ENCODE results near the gene NKTR. TPM values are rescaled to one million over a fixed set of nuclear protein-coding genes. Genes with fewer than 3 reads are reported as not detected.
A peak's percentile ranks its signal among the peaks of the same experiment; 100 is the strongest.

The NKTR gene
- total and polyA plus RNA-seq, 9 of the 15 experiments (the other 6 are each of a cell fraction or from before 2014, with no cell fraction given): 19.7 to 123 (median 92.6) TPM

GRCh38 chr3:42581709-42582473 lies 18.6 kb upstream of the NKTR start, which contains the start of gene SEC22C (continued):
- TF ChIP-seq, protein P1, sequence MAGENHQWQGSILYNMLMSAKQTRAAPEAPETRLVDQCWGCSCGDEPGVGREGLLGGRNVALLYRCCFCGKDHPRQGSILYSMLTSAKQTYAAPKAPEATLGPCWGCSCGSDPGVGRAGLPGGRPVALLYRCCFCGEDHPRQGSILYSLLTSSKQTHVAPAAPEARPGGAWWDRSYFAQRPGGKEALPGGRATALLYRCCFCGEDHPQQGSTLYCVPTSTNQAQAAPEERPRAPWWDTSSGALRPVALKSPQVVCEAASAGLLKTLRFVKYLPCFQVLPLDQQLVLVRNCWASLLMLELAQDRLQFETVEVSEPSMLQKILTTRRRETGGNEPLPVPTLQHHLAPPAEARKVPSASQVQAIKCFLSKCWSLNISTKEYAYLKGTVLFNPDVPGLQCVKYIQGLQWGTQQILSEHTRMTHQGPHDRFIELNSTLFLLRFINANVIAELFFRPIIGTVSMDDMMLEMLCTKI (IDR thresholded peaks at IDR 0.05; ENCODE audit: partially characterized antibody): no peak
- no peak for TF ChIP-seq HNRNPUL1 (IDR thresholded peaks at IDR 0.05; ENCODE audit: low read length)
- peak; percentile 78 for TF ChIP-seq PML (IDR thresholded peaks at IDR 0.05; ENCODE audit: low read length)
- TF ChIP-seq ZNF79 (CRISPR knock-in tag; IDR thresholded peaks at IDR 0.05; ENCODE audit: low read depth): no peak
- no peak for TF ChIP-seq ZNF445 (CRISPR knock-in tag; IDR thresholded peaks at IDR 0.05; ENCODE audit: low read depth)
- no peak for TF ChIP-seq KDM4B (IDR thresholded peaks at IDR 0.05; ENCODE audit: borderline replicate concordance in 2 of 2, low read depth in 1 of 2)
- peak; percentile 70 for TF ChIP-seq NCOR1 (IDR thresholded peaks at IDR 0.05)
- TF ChIP-seq POLR2B (IDR thresholded peaks at IDR 0.05; ENCODE audit: low read depth, partially characterized antibody): peak; percentile 82
- no peak; the same call in 1 of the 2 replicates for TF ChIP-seq ZBTB17 (CRISPR knock-in tag; IDR thresholded peaks at IDR 0.05)
- no peak for TF ChIP-seq BACH1 (tag; IDR thresholded peaks at IDR 0.05)
- TF ChIP-seq GTF2F1 (IDR thresholded peaks at IDR 0.05; ENCODE audit: low read depth, low read length): peak; percentile 77
- no peak for TF ChIP-seq PPARD (CRISPR knock-in tag; IDR thresholded peaks at IDR 0.05)
- no peak for TF ChIP-seq SRSF9 (IDR thresholded peaks at IDR 0.05; ENCODE audit: borderline replicate concordance, low read depth, low read length)
- peak; percentile 50; the same call in 1 of the 2 replicates for TF ChIP-seq MXI1 (IDR thresholded peaks at IDR 0.05; ENCODE audit: low read depth, low read length)
- no peak for TF ChIP-seq ATF1 (CRISPR knock-in tag; IDR thresholded peaks at IDR 0.05)
- TF ChIP-seq ATF1 (tag; IDR thresholded peaks at IDR 0.05): peak; percentile 97
- TF ChIP-seq MTA1 (IDR thresholded peaks at IDR 0.05; ENCODE audit: borderline replicate concordance): no peak
- TF ChIP-seq BCL6 (CRISPR knock-in tag; IDR thresholded peaks at IDR 0.05): no peak
- TF ChIP-seq, protein P2, sequence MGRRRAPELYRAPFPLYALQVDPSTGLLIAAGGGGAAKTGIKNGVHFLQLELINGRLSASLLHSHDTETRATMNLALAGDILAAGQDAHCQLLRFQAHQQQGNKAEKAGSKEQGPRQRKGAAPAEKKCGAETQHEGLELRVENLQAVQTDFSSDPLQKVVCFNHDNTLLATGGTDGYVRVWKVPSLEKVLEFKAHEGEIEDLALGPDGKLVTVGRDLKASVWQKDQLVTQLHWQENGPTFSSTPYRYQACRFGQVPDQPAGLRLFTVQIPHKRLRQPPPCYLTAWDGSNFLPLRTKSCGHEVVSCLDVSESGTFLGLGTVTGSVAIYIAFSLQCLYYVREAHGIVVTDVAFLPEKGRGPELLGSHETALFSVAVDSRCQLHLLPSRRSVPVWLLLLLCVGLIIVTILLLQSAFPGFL (CRISPR knock-in tag; IDR thresholded peaks at IDR 0.05): 0 out of 2 replicates have a peak, but pooled peaks have one; percentile 56
- peak; percentile 52 for TF ChIP-seq SAP30 (IDR thresholded peaks at IDR 0.05; ENCODE audit: borderline replicate concordance, insufficient read depth, low read depth, low read length, poor library complexity, severe bottlenecking)
- TF ChIP-seq HNRNPK (IDR thresholded peaks at IDR 0.05; ENCODE audit: low read depth, low read length, poor library complexity, severe bottlenecking): no peak
- peak; percentile 93 for TF ChIP-seq BHLHE40 (IDR thresholded peaks at IDR 0.05; ENCODE audit: low read length)
- TF ChIP-seq ZNF143 (CRISPR knock-in tag; IDR thresholded peaks at IDR 0.05): no peak; the same call in 1 of the 2 replicates
- TF ChIP-seq, protein P3, sequence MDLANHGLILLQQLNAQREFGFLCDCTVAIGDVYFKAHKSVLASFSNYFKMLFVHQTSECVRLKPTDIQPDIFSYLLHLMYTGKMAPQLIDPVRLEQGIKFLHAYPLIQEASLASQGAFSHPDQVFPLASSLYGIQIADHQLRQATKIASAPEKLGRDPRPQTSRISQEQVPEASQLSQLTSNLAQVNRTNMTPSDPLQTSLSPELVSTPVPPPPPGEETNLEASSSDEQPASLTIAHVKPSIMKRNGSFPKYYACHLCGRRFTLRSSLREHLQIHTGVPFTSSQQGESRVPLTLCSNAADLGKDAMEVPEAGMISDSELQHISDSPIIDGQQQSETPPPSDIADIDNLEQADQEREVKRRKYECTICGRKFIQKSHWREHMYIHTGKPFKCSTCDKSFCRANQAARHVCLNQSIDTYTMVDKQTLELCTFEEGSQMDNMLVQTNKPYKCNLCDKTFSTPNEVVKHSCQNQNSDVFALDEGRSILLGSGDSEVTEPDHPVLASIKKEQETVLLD (IDR thresholded peaks at IDR 0.05): peak; percentile 96
- peak; percentile 96 for TF ChIP-seq E2F1 (CRISPR knock-in tag; IDR thresholded peaks at IDR 0.05)

Measured in K562 (cell line).